K562 (cell line): ENCODE results near the gene DNAAF3.

Experiments
- ATF6 ChIP-seq: sonication (generic); formaldehyde crosslinking; IDR thresholded peaks from 2 replicates; pipeline ENCODE4 v1.4.0; 2020; ENCODE audit warnings: mild to moderate bottlenecking, missing genetic modification reagents
- CREB1 ChIP-seq, 2 experiments: sonication (generic) in 1 of 2; formaldehyde crosslinking in 1 of 2; IDR thresholded peaks; 2 replicates each; pipeline versions ENCODE4 v1.6.1 to v1.8.0; 2012 to 2022; ENCODE audit warnings: inconsistent platforms in 1 of 2, mild to moderate bottlenecking in 1 of 2, missing genetic modification reagents in 1 of 2, moderate library complexity in 1 of 2

DNA sequence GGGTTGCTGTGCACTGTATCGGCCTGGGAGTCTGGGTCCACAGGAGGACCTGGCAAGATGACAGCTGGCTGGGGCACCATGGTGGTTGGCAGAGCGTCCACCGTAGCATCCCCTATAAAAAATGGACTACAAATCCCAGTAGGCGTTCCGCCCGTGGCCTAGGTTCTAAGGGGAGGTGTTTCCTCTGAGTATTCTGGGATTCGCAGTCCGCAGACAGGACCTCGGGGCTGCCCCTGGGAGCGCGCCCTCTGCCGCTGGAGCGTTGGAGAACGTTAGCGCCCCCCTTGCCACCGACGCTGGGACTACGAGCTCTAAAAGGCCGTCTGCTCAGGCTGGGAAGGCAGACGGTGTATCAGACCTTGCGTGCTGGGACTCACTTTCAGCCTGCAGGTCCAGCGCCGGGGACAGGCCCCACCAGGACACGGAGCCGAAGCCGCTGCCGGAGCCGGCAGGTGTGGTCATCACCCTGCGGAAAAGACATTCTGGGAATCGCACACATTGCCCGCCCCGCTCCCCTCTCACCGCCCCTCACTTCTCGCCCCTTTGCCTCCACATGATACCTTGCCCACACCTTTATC, 372 bp downstream of the DNAAF3 start:
- TF ChIP-seq CREB1 (IDR thresholded peaks at IDR 0.05) (no peak), CREB1 (CRISPR knock-in tag; IDR thresholded peaks at IDR 0.05) (no peak; the same call in 1 of the 2 replicates), ATF6 (CRISPR knock-in tag) (no peak; the same call in 1 of the 2 replicates)
